Neural progenitor cell (in vitro differentiated cells): ENCODE measurements around the gene ROM1.

Source experiments
- EZH2 ChIP-seq: fragments of 200-600 bp; sonication (generic); IDR thresholded peaks from 2 replicates; pipeline ENCODE4 v1.6.1; 2017; ENCODE audit warnings: antibody characterized with exemption, mild to moderate bottlenecking, moderate library complexity
- EZH2phosphoT487 ChIP-seq: fragments of 200-600 bp; sonication (generic); IDR thresholded peaks from 2 replicates; pipeline ENCODE4 v1.6.1; 2017; ENCODE audit warnings: antibody characterized with exemption
- TF ChIP-seq, protein P1 (sequence below): fragments of 200-600 bp; sonication (generic); IDR thresholded peaks from 2 replicates; pipeline ENCODE4 v1.5.1; 2017; ENCODE audit warnings: antibody characterized with exemption, mild to moderate bottlenecking

DNA sequence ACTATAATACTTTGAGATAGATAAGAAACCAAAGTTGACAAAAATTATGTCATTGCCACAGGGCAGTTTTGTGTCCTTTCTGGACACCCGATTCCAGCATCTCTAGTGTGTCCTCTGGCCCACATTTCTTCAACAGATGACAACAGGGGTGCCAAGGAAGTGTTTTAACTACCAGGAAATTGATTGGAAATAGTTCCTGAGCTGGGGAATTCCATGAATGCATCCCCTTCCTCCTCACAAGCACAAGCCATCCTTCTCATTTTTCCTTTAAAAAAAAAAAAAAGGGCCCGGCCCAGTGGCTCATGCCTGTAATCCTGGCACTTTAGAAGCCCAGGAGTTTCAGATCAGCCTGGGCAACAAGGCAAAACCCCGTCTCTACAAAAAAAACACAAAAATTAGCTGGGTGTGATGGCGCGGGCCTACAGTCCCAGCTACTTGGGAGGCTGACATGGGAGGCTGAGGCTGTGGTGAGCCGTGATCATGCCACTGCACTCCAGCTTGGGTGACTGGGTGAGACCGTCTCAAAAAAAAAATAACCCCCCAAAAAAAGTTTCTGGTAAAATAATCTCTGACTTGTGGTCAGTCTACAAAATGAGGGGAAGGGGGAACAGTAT, 9.5 kb downstream of the ROM1 start:
- TF ChIP-seq, protein P1, sequence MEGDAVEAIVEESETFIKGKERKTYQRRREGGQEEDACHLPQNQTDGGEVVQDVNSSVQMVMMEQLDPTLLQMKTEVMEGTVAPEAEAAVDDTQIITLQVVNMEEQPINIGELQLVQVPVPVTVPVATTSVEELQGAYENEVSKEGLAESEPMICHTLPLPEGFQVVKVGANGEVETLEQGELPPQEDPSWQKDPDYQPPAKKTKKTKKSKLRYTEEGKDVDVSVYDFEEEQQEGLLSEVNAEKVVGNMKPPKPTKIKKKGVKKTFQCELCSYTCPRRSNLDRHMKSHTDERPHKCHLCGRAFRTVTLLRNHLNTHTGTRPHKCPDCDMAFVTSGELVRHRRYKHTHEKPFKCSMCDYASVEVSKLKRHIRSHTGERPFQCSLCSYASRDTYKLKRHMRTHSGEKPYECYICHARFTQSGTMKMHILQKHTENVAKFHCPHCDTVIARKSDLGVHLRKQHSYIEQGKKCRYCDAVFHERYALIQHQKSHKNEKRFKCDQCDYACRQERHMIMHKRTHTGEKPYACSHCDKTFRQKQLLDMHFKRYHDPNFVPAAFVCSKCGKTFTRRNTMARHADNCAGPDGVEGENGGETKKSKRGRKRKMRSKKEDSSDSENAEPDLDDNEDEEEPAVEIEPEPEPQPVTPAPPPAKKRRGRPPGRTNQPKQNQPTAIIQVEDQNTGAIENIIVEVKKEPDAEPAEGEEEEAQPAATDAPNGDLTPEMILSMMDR: no peak
- TF ChIP-seq EZH2 (no peak), EZH2phosphoT487 (no peak)
